HepG2 (cell line): Measurements from ENCODE around the gene TBX6. TPM values are rescaled to one million over a fixed set of nuclear protein-coding genes. Genes with fewer than 3 reads are reported as not detected.

ENCODE experiments used
- AHR ChIP-seq: IDR thresholded peaks from 2 replicates; pipeline ENCODE4 v1.6.1; 2018; ENCODE audit warnings: missing genetic modification reagents, missing compliant biosample characterization
- CHCHD3 ChIP-seq: sonication (generic); formaldehyde crosslinking; IDR thresholded peaks from 2 replicates; pipeline ENCODE4 v1.8.0; 2022; ENCODE audit warnings: mild to moderate bottlenecking, missing genetic modification reagents, moderate library complexity
- HDAC2 ChIP-seq: sonication (generic); formaldehyde crosslinking; IDR thresholded peaks from 2 replicates; pipeline ENCODE4 v1.4.0; 2020; ENCODE audit warnings: missing genetic modification reagents
- LCORL ChIP-seq, 2 experiments: fragments of 450-650 bp in 1 of 2; sonication (generic) in 1 of 2; formaldehyde crosslinking in 1 of 2; IDR thresholded peaks; 2 replicates each; pipeline versions ENCODE4 v1.5.0 to v1.6.1; 2017 to 2020; ENCODE audit warnings: antibody characterized with exemption in 1 of 2, missing genetic modification reagents in 1 of 2
- MXD4 ChIP-seq: IDR thresholded peaks from 2 replicates; pipeline ENCODE4 v1.6.1; 2016; ENCODE audit warnings: mild to moderate bottlenecking, missing biosample characterization, missing genetic modification reagents
- MZF1 ChIP-seq: sonication (generic); formaldehyde crosslinking; IDR thresholded peaks from 2 replicates; pipeline ENCODE4 v1.8.1; 2023; ENCODE audit warnings: mild to moderate bottlenecking, missing genetic modification reagents, borderline replicate concordance
- RXRA ChIP-seq: sonication (generic); formaldehyde crosslinking; IDR thresholded peaks from 2 replicates; pipeline ENCODE4 v1.5.1; 2020; ENCODE audit warnings: missing genetic modification reagents
- SIN3B ChIP-seq: fragments of 150-350 bp; IDR thresholded peaks from 2 replicates; pipeline ENCODE4 v1.6.1; 2014; ENCODE audit warnings: low read length
- SMAD3 ChIP-seq: sonication (generic); formaldehyde crosslinking; IDR thresholded peaks from 2 replicates; pipeline ENCODE4 v1.4.0; 2020; ENCODE audit warnings: missing genetic modification reagents
- WIZ ChIP-seq: sonication (generic); formaldehyde crosslinking; IDR thresholded peaks from 2 replicates; pipeline ENCODE4 v1.5.1; 2020; ENCODE audit warnings: mild to moderate bottlenecking, missing genetic modification reagents
- ZNF251 ChIP-seq: sonication (generic); formaldehyde crosslinking; IDR thresholded peaks from 2 replicates; pipeline ENCODE4 v1.9.0; 2021; ENCODE audit warnings: mild to moderate bottlenecking, missing genetic modification reagents
- polyA plus RNA-seq, 8 experiments: library from polyadenylated mRNA; depleted of rRNA in 3 of 8; stranded (reverse) in 7 of 8; unstranded in 1 of 8; fragments of >200 nt; fragmentation: Illumina TruSeq in 4 of 8; extraction: Trizol in 4 of 8; gene quantifications; 2 replicates each; pipeline versions ENCODE4 v1.2.1 to v1.2.3, GENCODE V29; 2011 to 2016; ENCODE audit warnings: low read depth in 4 of 8, missing spikeins in 1 of 8, mixed read lengths in 1 of 8; ENCODE audit not compliant: insufficient read depth in 1 of 8
- total RNA-seq, 5 experiments: library from RNA; depleted of rRNA; stranded (reverse); fragments of >200 nt; fragmentation: Illumina TruSeq; extraction: Trizol; gene quantifications; 2 replicates each; pipeline ENCODE4 v1.2.3, GENCODE V29; 2016; ENCODE audit warnings: low read depth in 1 of 5
- TF ChIP-seq, protein P1 (sequence below): sonication (generic); formaldehyde crosslinking; IDR thresholded peaks from 2 replicates; pipeline ENCODE4 v1.5.0; 2020; ENCODE audit warnings: missing genetic modification reagents, mild to moderate bottlenecking, borderline replicate concordance
- TF ChIP-seq, protein P2 (sequence below): sonication (generic); formaldehyde crosslinking; IDR thresholded peaks from 2 replicates; pipeline ENCODE4 v1.5.0; 2020; ENCODE audit warnings: mild to moderate bottlenecking, missing genetic modification reagents, borderline replicate concordance
- TF ChIP-seq, protein P3 (sequence below): sonication (generic); formaldehyde crosslinking; IDR thresholded peaks from 2 replicates; pipeline ENCODE4 v1.4.0; 2020; ENCODE audit warnings: missing genetic modification reagents, borderline replicate concordance
- TF ChIP-seq, protein P4 (sequence below): IDR thresholded peaks from 2 replicates; pipeline ENCODE4 v1.6.1; 2016; ENCODE audit warnings: missing genetic modification reagents, missing compliant biosample characterization
- TF ChIP-seq, protein P5 (sequence below): sonication (generic); formaldehyde crosslinking; IDR thresholded peaks from 2 replicates; pipeline ENCODE4 v1.5.1; 2020; ENCODE audit warnings: missing genetic modification reagents, mild to moderate bottlenecking, borderline replicate concordance
- TF ChIP-seq, protein P6 (sequence below): IDR thresholded peaks from 2 replicates; pipeline ENCODE4 v1.6.1; 2016; ENCODE audit warnings: missing biosample characterization, missing genetic modification reagents, low read depth

The TBX6 gene
- total and polyA plus RNA-seq, 2 of the 13 experiments (the other 11 are each of a cell fraction or from before 2014, with no cell fraction given) = 0.24 to 0.42 TPM

DNA sequence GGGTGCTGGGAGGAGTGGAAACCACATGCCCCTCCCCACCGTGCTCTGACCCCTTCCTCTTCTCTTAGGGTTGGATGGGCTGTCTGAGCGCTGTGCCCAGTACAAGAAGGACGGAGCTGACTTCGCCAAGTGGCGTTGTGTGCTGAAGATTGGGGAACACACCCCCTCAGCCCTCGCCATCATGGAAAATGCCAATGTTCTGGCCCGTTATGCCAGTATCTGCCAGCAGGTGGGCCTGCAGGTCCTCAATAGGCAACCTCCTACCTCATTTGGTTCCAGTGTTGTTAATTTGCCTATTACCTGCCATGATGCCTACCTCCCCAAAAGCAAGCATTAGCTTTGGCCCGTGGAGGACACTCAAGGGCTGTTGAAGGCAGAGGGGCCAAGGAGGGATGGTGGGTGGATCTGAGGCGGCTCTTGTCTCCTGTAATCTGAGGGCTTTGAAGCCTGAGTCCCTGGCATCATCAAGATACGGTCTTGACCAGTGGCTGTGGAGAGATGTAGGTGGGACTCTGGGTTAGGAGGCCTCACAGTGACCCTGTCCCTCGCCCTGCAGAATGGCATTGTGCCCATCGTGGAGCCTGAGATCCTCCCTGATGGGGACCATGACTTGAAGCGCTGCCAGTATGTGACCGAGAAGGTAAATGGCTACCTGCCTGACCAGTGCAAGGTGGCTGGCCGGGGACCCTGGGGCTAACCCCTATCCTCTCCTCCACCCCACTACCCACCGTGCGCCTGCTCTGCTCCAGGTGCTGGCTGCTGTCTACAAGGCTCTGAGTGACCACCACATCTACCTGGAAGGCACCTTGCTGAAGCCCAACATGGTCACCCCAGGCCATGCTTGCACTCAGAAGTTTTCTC, 22.7 kb downstream of the TBX6 start (continued):
- TF ChIP-seq MXD4 (CRISPR knock-in tag) (peak; percentile 4; the same call in 1 of the 2 replicates), ZNF251 (CRISPR knock-in tag) (no peak), AHR (CRISPR knock-in tag) (0 out of 2 replicates have a peak, but pooled peaks have one; percentile 27), MZF1 (CRISPR knock-in tag) (0 out of 2 replicates have a peak, but pooled peaks have one; percentile 70), SMAD3 (CRISPR knock-in tag) (no peak), WIZ (0 out of 2 replicates have a peak, but pooled peaks have one; percentile 41), HDAC2 (CRISPR knock-in tag) (peak; percentile 18; the same call in 1 of the 2 replicates), CHCHD3 (CRISPR knock-in tag) (no peak), LCORL (IDR thresholded peaks at IDR 0.05) (no peak), LCORL (CRISPR knock-in tag; IDR thresholded peaks at IDR 0.05) (no peak), RXRA (CRISPR knock-in tag) (0 out of 2 replicates have a peak, but pooled peaks have one; percentile 3), SIN3B (no peak)
- TF ChIP-seq, protein P1, sequence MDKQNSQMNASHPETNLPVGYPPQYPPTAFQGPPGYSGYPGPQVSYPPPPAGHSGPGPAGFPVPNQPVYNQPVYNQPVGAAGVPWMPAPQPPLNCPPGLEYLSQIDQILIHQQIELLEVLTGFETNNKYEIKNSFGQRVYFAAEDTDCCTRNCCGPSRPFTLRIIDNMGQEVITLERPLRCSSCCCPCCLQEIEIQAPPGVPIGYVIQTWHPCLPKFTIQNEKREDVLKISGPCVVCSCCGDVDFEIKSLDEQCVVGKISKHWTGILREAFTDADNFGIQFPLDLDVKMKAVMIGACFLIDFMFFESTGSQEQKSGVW (CRISPR knock-in tag) = no peak
- TF ChIP-seq, protein P2, sequence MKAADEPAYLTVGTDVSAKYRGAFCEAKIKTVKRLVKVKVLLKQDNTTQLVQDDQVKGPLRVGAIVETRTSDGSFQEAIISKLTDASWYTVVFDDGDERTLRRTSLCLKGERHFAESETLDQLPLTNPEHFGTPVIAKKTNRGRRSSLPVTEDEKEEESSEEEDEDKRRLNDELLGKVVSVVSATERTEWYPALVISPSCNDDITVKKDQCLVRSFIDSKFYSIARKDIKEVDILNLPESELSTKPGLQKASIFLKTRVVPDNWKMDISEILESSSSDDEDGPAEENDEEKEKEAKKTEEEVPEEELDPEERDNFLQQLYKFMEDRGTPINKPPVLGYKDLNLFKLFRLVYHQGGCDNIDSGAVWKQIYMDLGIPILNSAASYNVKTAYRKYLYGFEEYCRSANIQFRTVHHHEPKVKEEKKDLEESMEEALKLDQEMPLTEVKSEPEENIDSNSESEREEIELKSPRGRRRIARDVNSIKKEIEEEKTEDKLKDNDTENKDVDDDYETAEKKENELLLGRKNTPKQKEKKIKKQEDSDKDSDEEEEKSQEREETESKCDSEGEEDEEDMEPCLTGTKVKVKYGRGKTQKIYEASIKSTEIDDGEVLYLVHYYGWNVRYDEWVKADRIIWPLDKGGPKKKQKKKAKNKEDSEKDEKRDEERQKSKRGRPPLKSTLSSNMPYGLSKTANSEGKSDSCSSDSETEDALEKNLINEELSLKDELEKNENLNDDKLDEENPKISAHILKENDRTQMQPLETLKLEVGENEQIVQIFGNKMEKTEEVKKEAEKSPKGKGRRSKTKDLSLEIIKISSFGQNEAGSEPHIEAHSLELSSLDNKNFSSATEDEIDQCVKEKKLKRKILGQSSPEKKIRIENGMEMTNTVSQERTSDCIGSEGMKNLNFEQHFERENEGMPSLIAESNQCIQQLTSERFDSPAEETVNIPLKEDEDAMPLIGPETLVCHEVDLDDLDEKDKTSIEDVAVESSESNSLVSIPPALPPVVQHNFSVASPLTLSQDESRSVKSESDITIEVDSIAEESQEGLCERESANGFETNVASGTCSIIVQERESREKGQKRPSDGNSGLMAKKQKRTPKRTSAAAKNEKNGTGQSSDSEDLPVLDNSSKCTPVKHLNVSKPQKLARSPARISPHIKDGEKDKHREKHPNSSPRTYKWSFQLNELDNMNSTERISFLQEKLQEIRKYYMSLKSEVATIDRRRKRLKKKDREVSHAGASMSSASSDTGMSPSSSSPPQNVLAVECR (CRISPR knock-in tag) = peak; percentile 28; the same call in 1 of the 2 replicates
- TF ChIP-seq, protein P3, sequence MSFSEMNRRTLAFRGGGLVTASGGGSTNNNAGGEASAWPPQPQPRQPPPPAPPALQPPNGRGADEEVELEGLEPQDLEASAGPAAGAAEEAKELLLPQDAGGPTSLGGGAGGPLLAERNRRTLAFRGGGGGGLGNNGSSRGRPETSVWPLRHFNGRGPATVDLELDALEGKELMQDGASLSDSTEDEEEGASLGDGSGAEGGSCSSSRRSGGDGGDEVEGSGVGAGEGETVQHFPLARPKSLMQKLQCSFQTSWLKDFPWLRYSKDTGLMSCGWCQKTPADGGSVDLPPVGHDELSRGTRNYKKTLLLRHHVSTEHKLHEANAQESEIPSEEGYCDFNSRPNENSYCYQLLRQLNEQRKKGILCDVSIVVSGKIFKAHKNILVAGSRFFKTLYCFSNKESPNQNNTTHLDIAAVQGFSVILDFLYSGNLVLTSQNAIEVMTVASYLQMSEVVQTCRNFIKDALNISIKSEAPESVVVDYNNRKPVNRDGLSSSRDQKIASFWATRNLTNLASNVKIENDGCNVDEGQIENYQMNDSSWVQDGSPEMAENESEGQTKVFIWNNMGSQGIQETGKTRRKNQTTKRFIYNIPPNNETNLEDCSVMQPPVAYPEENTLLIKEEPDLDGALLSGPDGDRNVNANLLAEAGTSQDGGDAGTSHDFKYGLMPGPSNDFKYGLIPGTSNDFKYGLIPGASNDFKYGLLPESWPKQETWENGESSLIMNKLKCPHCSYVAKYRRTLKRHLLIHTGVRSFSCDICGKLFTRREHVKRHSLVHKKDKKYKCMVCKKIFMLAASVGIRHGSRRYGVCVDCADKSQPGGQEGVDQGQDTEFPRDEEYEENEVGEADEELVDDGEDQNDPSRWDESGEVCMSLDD (CRISPR knock-in tag) = no peak
- TF ChIP-seq, protein P4, sequence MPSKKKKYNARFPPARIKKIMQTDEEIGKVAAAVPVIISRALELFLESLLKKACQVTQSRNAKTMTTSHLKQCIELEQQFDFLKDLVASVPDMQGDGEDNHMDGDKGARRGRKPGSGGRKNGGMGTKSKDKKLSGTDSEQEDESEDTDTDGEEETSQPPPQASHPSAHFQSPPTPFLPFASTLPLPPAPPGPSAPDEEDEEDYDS = no peak
- TF ChIP-seq, protein P5, sequence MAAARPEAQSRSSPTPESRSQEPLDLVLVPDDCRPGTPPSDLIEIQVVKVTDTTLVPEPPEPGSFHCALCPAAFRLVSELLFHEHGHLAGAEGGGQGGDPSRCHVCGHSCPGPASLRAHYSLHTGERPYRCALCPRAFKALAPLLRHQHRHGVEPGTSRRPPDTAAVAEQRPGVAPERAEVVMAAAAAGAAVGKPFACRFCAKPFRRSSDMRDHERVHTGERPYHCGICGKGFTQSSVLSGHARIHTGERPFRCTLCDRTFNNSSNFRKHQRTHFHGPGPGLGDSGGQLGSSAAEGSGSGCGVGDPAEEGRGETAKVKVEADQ (CRISPR knock-in tag) = 0 out of 2 replicates have a peak, but pooled peaks have one; percentile 4
- TF ChIP-seq, protein P6, sequence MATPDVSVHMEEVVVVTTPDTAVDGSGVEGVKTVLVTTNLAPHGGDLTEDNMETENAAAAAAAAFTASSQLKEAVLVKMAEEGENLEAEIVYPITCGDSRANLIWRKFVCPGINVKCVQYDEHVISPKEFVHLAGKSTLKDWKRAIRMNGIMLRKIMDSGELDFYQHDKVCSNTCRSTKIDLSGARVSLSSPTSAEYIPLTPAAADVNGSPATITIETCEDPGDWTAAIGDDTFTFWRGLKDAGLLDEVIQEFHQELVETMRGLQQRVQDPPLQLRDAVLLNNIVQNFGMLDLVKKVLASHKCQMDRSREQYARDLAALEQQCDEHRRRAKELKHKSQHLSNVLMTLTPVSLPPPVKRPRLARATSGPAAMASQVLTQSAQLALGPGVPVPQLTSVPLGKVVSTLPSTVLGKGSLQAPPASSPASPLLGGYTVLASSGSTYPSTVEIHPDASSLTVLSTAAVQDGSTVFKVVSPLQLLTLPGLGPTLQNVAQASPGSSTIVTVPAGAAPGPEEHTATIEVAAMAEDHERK (CRISPR knock-in tag) = no peak
